Kidney (tissue), 14 donors: ENCODE measurements around the gene GAS1. TPM values are rescaled to one million over a fixed set of nuclear protein-coding genes. Genes with fewer than 3 reads are reported as not detected.

Experiments
- DNase-seq, 5 donors: peaks; one replicate each; pipeline ENCODE4 v3.0.0-alpha.2; 2013 to 2020
- FAIRE-seq: peaks from 2 replicates; lab custom pipeline; 2012; peaks lifted over from hg19 to GRCh38; lab: Jason Lieb, UNC
- H3K27ac ChIP-seq, 2 donors: one replicate each; pipeline ENCODE4 v1.7.0; 2013; ENCODE audit warnings: low read depth in 2 of 2, low read length in 2 of 2, inconsistent platforms in 1 of 2
- H3K27me3 ChIP-seq: one replicate; pipeline ENCODE4 v1.7.1; 2013; ENCODE audit warnings: low read length, inconsistent platforms; ENCODE audit not compliant: control insufficient read depth, insufficient read depth
- H3K36me3 ChIP-seq, 3 donors: one replicate each; pipeline versions ENCODE4 v1.7.0 to v1.7.1; 2013; ENCODE audit warnings: low read length in 3 of 3, control low read depth in 1 of 3, inconsistent platforms in 1 of 3; ENCODE audit not compliant: insufficient read depth in 3 of 3, control insufficient read depth in 2 of 3
- H3K4me1 ChIP-seq, 3 donors: one replicate each; pipeline versions ENCODE4 v1.7.0 to v1.7.1; 2013; ENCODE audit warnings: low read length in 3 of 3, inconsistent platforms in 1 of 3, low read depth in 1 of 3; ENCODE audit not compliant: control insufficient read depth in 2 of 3, insufficient read depth in 2 of 3
- H3K4me3 ChIP-seq, 3 donors: one replicate each; pipeline versions ENCODE4 v1.7.0 to v1.8.1; 2013; ENCODE audit warnings: low read length in 3 of 3, control low read depth in 1 of 3, inconsistent platforms in 1 of 3
- H3K9ac ChIP-seq, 3 donors: one replicate each; pipeline versions ENCODE4 v1.7.0 to v1.7.1; 2013; ENCODE audit warnings: low read length in 3 of 3, control low read depth in 1 of 3, inconsistent platforms in 1 of 3
- H3K9me3 ChIP-seq, 3 donors: one replicate each; pipeline versions ENCODE4 v1.7.0 to v1.7.1; 2013; ENCODE audit warnings: low read length in 3 of 3, control low read depth in 1 of 3, inconsistent platforms in 1 of 3; ENCODE audit not compliant: control insufficient read depth in 2 of 3, insufficient read depth in 1 of 3
- intact Hi-C: fragments of 100-400 bp; cut with DNase I; formaldehyde crosslinking; loops from one replicate; pipeline ENCODE4 v1.11.1; 2022
- polyA plus RNA-seq: library from polyadenylated mRNA; stranded (reverse); fragments of 350-450 nt; fragmentation: Illumina TruSeq; extraction: RNeasy Lipid Tissue Mini Kit (QIAGEN cat#74804); gene quantifications from one replicate; pipeline ENCODE4 v1.2.3, GENCODE V29; 2014; ENCODE audit warnings: low read depth, low replicate concordance; ENCODE audit not compliant: insufficient read depth
- total RNA-seq: library from RNA; stranded (reverse); fragmentation: NEBNext Ultra II Directional; extraction: Animal tissue kit (Norgen Biotek cat#: 25700); gene quantifications from one replicate; pipeline ENCODE4 v1.2.1, GENCODE V29; 2021
- TF ChIP-seq, protein P1 (sequence below): IDR thresholded peaks from 3 replicates; pipeline ENCODE4 v1.5.1; 2012; ENCODE audit warnings: mild to moderate bottlenecking, moderate library complexity, borderline replicate concordance; ENCODE audit not compliant: insufficient read depth; ENCODE audit errors: extremely low read depth
- donor health status: control.
- donor health status: control.
- donor health status: control.
- donor health status: control.
- donor health status: control.
- donor health status: DM: yes; HTN: yes; CAD: no.
- donor health status: Normal renal cell carcinoma (clear cell type).

GAS1 gene
- total and polyA plus RNA-seq, 2 donors from 2014 or later: 5.8 to 8.2 TPM

DNA sequence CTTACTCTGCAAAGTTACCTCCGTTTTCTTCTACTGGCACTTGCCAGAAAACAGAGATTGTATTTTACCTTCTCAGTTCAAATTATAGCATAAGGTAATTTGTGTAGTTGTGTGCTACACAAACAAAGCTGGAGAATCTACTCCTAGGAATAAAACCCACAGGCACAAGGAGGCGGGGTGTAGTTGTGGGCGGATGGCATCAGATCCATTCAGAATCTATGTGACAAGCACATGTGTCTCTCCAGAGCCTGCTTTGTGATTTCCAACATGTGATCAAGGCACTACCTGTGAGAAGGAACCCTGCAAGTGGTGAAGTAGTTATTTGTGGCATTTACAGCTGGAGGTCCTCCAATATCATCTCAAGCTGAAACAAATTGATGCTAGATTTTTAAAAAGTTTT lies 39.0 kb downstream of the GAS1 start:
- H3K36me3 ChIP-seq: no peaks in the 10 kb centered on the region
- DNase-seq (no peak), FAIRE-seq (no peak)
- no peaks in the 10 kb centered on the region for H3K9me3 ChIP-seq
- H3K9ac ChIP-seq: no peak overlapping the region
- H3K4me1 ChIP-seq: peaks cover 0 to 6% (median 5%) of the 10 kb centered on the region in 3 donors
- no peak overlapping the region for H3K4me3 ChIP-seq
- no peaks in the 10 kb centered on the region for H3K27me3 ChIP-seq
- intact Hi-C loops: no loop called here
- TF ChIP-seq, protein P1, sequence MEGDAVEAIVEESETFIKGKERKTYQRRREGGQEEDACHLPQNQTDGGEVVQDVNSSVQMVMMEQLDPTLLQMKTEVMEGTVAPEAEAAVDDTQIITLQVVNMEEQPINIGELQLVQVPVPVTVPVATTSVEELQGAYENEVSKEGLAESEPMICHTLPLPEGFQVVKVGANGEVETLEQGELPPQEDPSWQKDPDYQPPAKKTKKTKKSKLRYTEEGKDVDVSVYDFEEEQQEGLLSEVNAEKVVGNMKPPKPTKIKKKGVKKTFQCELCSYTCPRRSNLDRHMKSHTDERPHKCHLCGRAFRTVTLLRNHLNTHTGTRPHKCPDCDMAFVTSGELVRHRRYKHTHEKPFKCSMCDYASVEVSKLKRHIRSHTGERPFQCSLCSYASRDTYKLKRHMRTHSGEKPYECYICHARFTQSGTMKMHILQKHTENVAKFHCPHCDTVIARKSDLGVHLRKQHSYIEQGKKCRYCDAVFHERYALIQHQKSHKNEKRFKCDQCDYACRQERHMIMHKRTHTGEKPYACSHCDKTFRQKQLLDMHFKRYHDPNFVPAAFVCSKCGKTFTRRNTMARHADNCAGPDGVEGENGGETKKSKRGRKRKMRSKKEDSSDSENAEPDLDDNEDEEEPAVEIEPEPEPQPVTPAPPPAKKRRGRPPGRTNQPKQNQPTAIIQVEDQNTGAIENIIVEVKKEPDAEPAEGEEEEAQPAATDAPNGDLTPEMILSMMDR: no peak
- H3K27ac ChIP-seq: no peak overlapping the region

GRCh38 chr9:86907346-86907745 lies 40.0 kb downstream of the GAS1 start:
- no peaks in the 10 kb centered on the region for H3K9me3 ChIP-seq
- intact Hi-C loops: no loop called here
- no peak overlapping the region for H3K27ac ChIP-seq
- peaks cover 0 to 7% (median 5%) of the 10 kb centered on the region in 3 donors for H3K4me1 ChIP-seq
- H3K27me3 ChIP-seq: no peaks in the 10 kb centered on the region
- TF ChIP-seq, protein P1: no peak
- no peak for DNase-seq
- H3K36me3 ChIP-seq: no peaks in the 10 kb centered on the region
- FAIRE-seq: no peak
- H3K9ac ChIP-seq: no peak overlapping the region
- H3K4me3 ChIP-seq: no peak overlapping the region

GRCh38 chr9:86903734-86904085 lies 43.6 kb downstream of the GAS1 start:
- H3K9ac ChIP-seq: no peak overlapping the region
- no peaks in the 10 kb centered on the region for H3K9me3 ChIP-seq
- H3K27ac ChIP-seq: no peak overlapping the region
- H3K4me1 ChIP-seq: peaks cover 0 to 7% (median 7%) of the 10 kb centered on the region in 3 donors
- no peaks in the 10 kb centered on the region for H3K27me3 ChIP-seq
- DNase-seq: no peak
- no peak overlapping the region for H3K4me3 ChIP-seq
- intact Hi-C loops: no loop called here
- TF ChIP-seq, protein P1: no peak
- no peaks in the 10 kb centered on the region for H3K36me3 ChIP-seq
- no peak for FAIRE-seq

- no peak overlapping the region for H3K27ac ChIP-seq
- no peak overlapping the region for H3K9ac ChIP-seq
- peak overlapping the region; percentile 29 to 56 (median 36) for H3K4me3 ChIP-seq
- H3K9me3 ChIP-seq: no peaks in the 10 kb centered on the region
- no peaks in the 10 kb centered on the region for H3K27me3 ChIP-seq
- no peaks in the 10 kb centered on the region for H3K36me3 ChIP-seq
- TF ChIP-seq, protein P1: no peak
- no peak for FAIRE-seq
- peak; percentile 72 to 95 (median 88) for DNase-seq
- H3K4me1 ChIP-seq: peaks cover 0 to 7% (median 7%) of the 10 kb centered on the region in 3 donors
- intact Hi-C loops: no loop called here
Measured at GRCh38 chr9:86902991-86903733, 44.1 kb downstream of the GAS1 start.
